WTC11 (cell line): Measurements from ENCODE around the gene SAMD10. TPM values are rescaled to one million over a fixed set of nuclear protein-coding genes. Genes with fewer than 3 reads are reported as not detected.

Source experiments
- ATAC-seq: fragments of 200-7000 bp; cut with Tn5 transposase; 2 replicates; pipeline ENCODE4 v1.10.0; 2021; ENCODE audit warnings: mild to moderate bottlenecking, moderate library complexity
- CTCF ChIA-PET: fragments of 300-600 bp; sonication (Branson Sonifier 250); formaldehyde crosslinking; loops from one replicate; lab custom pipeline; 2021; ENCODE audit warnings: antibody characterized with exemption; lab: Charles Lee
- POLR2A ChIA-PET: fragments of 350-600 bp; sonication (Branson Sonifier 250); formaldehyde crosslinking; loops from one replicate; lab custom pipeline; 2021; ENCODE audit warnings: antibody characterized with exemption; lab: Charles Lee
- DNase-seq: peaks from one replicate; pipeline ENCODE4 v3.0.0; 2021; ENCODE audit warnings: low spot score
- H3K27ac Mint-ChIP-seq: 2 replicates; pipeline ENCODE4 v1.8.0; 2021; ENCODE audit warnings: mixed read lengths
- H3K27me3 Mint-ChIP-seq: 2 replicates; pipeline ENCODE4 v1.8.0; 2021; ENCODE audit warnings: low read depth, mild to moderate bottlenecking, moderate library complexity, mixed read lengths
- H3K36me3 Mint-ChIP-seq: 2 replicates; pipeline ENCODE4 v1.8.0; 2021; ENCODE audit warnings: mixed read lengths
- H3K4me1 Mint-ChIP-seq: 2 replicates; pipeline ENCODE4 v1.8.0; 2022; ENCODE audit warnings: mixed read lengths
- H3K4me3 Mint-ChIP-seq: 2 replicates; pipeline ENCODE4 v1.8.0; 2021; ENCODE audit warnings: mild to moderate bottlenecking, moderate library complexity, mixed read lengths
- H3K9me3 Mint-ChIP-seq: 2 replicates; pipeline ENCODE4 v1.8.0; 2021; ENCODE audit warnings: mixed read lengths
- AFF4 ChIP-seq: sonication (generic); formaldehyde crosslinking; IDR thresholded peaks from 2 replicates; pipeline ENCODE4 v1.8.1; 2023; ENCODE audit warnings: mild to moderate bottlenecking, missing genetic modification reagents, borderline replicate concordance
- ATF3 ChIP-seq: sonication (generic); formaldehyde crosslinking; conservative IDR thresholded peaks from 2 replicates; pipeline ENCODE4 v1.8.1; 2022; ENCODE audit warnings: mild to moderate bottlenecking, missing genetic modification reagents
- CREB1 ChIP-seq: sonication (generic); formaldehyde crosslinking; IDR thresholded peaks from 2 replicates; pipeline ENCODE4 v1.8.0; 2023; ENCODE audit warnings: mild to moderate bottlenecking, missing genetic modification reagents
- CTCF ChIP-seq: fragments of 200-600 bp; IDR thresholded peaks from 2 replicates; pipeline ENCODE4 v1.8.0; 2022; ENCODE audit warnings: antibody characterized with exemption
- FOXJ3 ChIP-seq: sonication (generic); formaldehyde crosslinking; IDR thresholded peaks from 2 replicates; pipeline ENCODE4 v1.9.0; 2021; ENCODE audit warnings: missing genetic modification reagents, mild to moderate bottlenecking, borderline replicate concordance
- HMGXB4 ChIP-seq: sonication (generic); formaldehyde crosslinking; IDR thresholded peaks from 2 replicates; pipeline ENCODE4 v1.8.1; 2023; ENCODE audit warnings: mild to moderate bottlenecking, moderate library complexity, missing genetic modification reagents
- JAZF1 ChIP-seq: fragments of 250-450 bp; sonication (Bioruptor Pico); IDR thresholded peaks from 2 replicates; pipeline ENCODE4 v1.9.0; 2021; ENCODE audit warnings: moderate library complexity, mild to moderate bottlenecking, inconsistent platforms
- MYBL2 ChIP-seq: sonication (generic); formaldehyde crosslinking; IDR thresholded peaks from 2 replicates; pipeline ENCODE4 v1.8.1; 2023; ENCODE audit warnings: mild to moderate bottlenecking, moderate library complexity, missing genetic modification reagents
- NFATC4 ChIP-seq: fragments of 250-450 bp; sonication (Bioruptor Pico); IDR thresholded peaks from 2 replicates; pipeline ENCODE4 v1.9.0; 2021; ENCODE audit warnings: mild to moderate bottlenecking
- NFYB ChIP-seq: sonication (generic); formaldehyde crosslinking; conservative IDR thresholded peaks from 2 replicates; pipeline ENCODE4 v1.8.0; 2022; ENCODE audit warnings: low read depth, missing genetic modification reagents
- TEAD1 ChIP-seq: sonication (generic); formaldehyde crosslinking; IDR thresholded peaks from 2 replicates; pipeline ENCODE4 v1.8.0; 2022; ENCODE audit warnings: mild to moderate bottlenecking, missing genetic modification reagents
- USF1 ChIP-seq: sonication (generic); formaldehyde crosslinking; IDR thresholded peaks from 2 replicates; pipeline ENCODE4 v1.8.0; 2022; ENCODE audit warnings: mild to moderate bottlenecking, missing genetic modification reagents
- ZBTB43 ChIP-seq: sonication (generic); formaldehyde crosslinking; IDR thresholded peaks from 2 replicates; pipeline ENCODE4 v1.8.1; 2023; ENCODE audit warnings: mild to moderate bottlenecking, missing genetic modification reagents
- ZNF232 ChIP-seq: sonication (generic); formaldehyde crosslinking; IDR thresholded peaks from 2 replicates; pipeline ENCODE4 v1.8.0; 2022; ENCODE audit warnings: mild to moderate bottlenecking, missing genetic modification reagents
- ZNF425 ChIP-seq: fragments of 250-450 bp; sonication (Bioruptor Pico); conservative IDR thresholded peaks from 2 replicates; pipeline ENCODE4 v1.9.0; 2021; ENCODE audit warnings: mild to moderate bottlenecking
- total RNA-seq: library from RNA; stranded (reverse); gene quantifications from 3 replicates; pipeline ENCODE4 v1.2.3, GENCODE V29; 2021

The SAMD10 gene
- total RNA-seq, 1 experiment from 2014 or later = 6.2 TPM

- ChIA-PET CTCF (no interaction called here), POLR2A (no interaction called here)
- no peak overlapping the region for H3K4me3 Mint-ChIP-seq
- H3K27me3 Mint-ChIP-seq = 0 out of 2 replicates have a peak, but pooled peaks cover 3% of the 10 kb centered on the region
- peaks cover 10% of the 10 kb centered on the region for H3K4me1 Mint-ChIP-seq
- H3K9me3 Mint-ChIP-seq = peaks cover 3% of the 10 kb centered on the region; the same call in 1 of the 2 replicates
- ATAC-seq = no peak
- no peak for DNase-seq
- no peak overlapping the region for H3K27ac Mint-ChIP-seq
- H3K36me3 Mint-ChIP-seq = peaks cover 49% of the 10 kb centered on the region
- TF ChIP-seq ZNF232 (CRISPR knock-in tag) (no peak), CTCF (no peak), ATF3 (CRISPR knock-in tag) (no peak), TEAD1 (CRISPR knock-in tag) (no peak), MYBL2 (CRISPR knock-in tag) (no peak)
These were observed 16.8 kb downstream of the SAMD10 start for GRCh38 chr20:63962426-63963347.

- peaks cover 41% of the 10 kb centered on the region for H3K36me3 Mint-ChIP-seq
- ChIA-PET CTCF (no interaction called here), POLR2A (no interaction called here)
- no peak overlapping the region for H3K4me3 Mint-ChIP-seq
- peaks cover 3% of the 10 kb centered on the region; the same call in 1 of the 2 replicates for H3K9me3 Mint-ChIP-seq
- DNase-seq = no peak
- H3K27ac Mint-ChIP-seq = no peak overlapping the region
- ATAC-seq = no peak
- 0 out of 2 replicates have a peak, but pooled peaks cover 3% of the 10 kb centered on the region for H3K27me3 Mint-ChIP-seq
- H3K4me1 Mint-ChIP-seq = peaks cover 10% of the 10 kb centered on the region
- TF ChIP-seq HMGXB4 (CRISPR knock-in tag) (no peak), JAZF1 (CRISPR knock-in tag) (no peak), CTCF (no peak), ZNF425 (CRISPR knock-in tag) (no peak), CREB1 (no peak), NFATC4 (CRISPR knock-in tag) (no peak), AFF4 (CRISPR knock-in tag) (no peak), ZBTB43 (CRISPR knock-in tag) (no peak), NFYB (CRISPR knock-in tag) (no peak), FOXJ3 (CRISPR knock-in tag) (no peak), USF1 (CRISPR knock-in tag) (no peak)
These were observed 17.6 kb downstream of the SAMD10 start for GRCh38 chr20:63961664-63962425.
